PC-3 (cell line): ENCODE results near the gene SLMAP.

ENCODE experiments used
- EZH2 ChIP-seq: fragments of 300-600 bp; sonication (generic); IDR thresholded peaks from one replicate; pipeline ENCODE4 v1.6.1; 2017; ENCODE audit warnings: antibody characterized with exemption, mild to moderate bottlenecking, low read length; ENCODE audit not compliant: unreplicated experiment
- EZH2phosphoT487 ChIP-seq: fragments of 300-600 bp; sonication (generic); IDR thresholded peaks from 2 replicates; pipeline ENCODE4 v1.6.1; 2018; ENCODE audit warnings: mild to moderate bottlenecking, antibody characterized with exemption, low read length, borderline replicate concordance

GRCh38 chr3:57939775-57940174, 183.7 kb downstream of the SLMAP start:
- TF ChIP-seq EZH2 (no peak), EZH2phosphoT487 (no peak)
